K562 (cell line): ENCODE measurements around the gene MARVELD1.

Experiments
- CCAR2 ChIP-seq: fragments of 200-400 bp; formaldehyde crosslinking; IDR thresholded peaks from 2 replicates; pipeline ENCODE4 v1.6.1; 2017; ENCODE audit warnings: mild to moderate bottlenecking, low read depth, low read length
- CTBP1 ChIP-seq: fragments of 450-650 bp; IDR thresholded peaks from 2 replicates; pipeline ENCODE4 v1.6.1; 2016; ENCODE audit warnings: borderline replicate concordance
- HCFC1 ChIP-seq: IDR thresholded peaks from 2 replicates; pipeline ENCODE4 v1.6.1; 2012; ENCODE audit warnings: low read depth, low read length, improper control_type of control experiment
- MYBL2 ChIP-seq, 2 experiments: fragments of 450-650 bp in 1 of 2; sonication (generic) in 1 of 2; formaldehyde crosslinking in 1 of 2; IDR thresholded peaks; 2 replicates each; pipeline versions ENCODE4 v1.6.1 to v1.8.1; 2017 to 2022; ENCODE audit warnings: borderline replicate concordance in 1 of 2, inconsistent platforms in 1 of 2, low read depth in 1 of 2, mild to moderate bottlenecking in 1 of 2, missing genetic modification reagents in 1 of 2, moderate library complexity in 1 of 2
- RAD21 ChIP-seq, 2 experiments: fragments of 250-450 bp in 1 of 2; fragments of 450-650 bp in 1 of 2; sonication (Bioruptor Pico) in 1 of 2; formaldehyde crosslinking in 1 of 2; IDR thresholded peaks in 1 of 2; conservative IDR thresholded peaks in 1 of 2; 2 replicates each; pipeline versions ENCODE4 v1.4.0 to v1.8.0; 2020 to 2022; ENCODE audit warnings: mild to moderate bottlenecking in 2 of 2, moderate library complexity in 1 of 2
- RFX5 ChIP-seq: IDR thresholded peaks from 2 replicates; pipeline ENCODE4 v1.6.1; 2011; ENCODE audit warnings: low read depth, mild to moderate bottlenecking, improper control_type of control experiment, low read length
- SMC3 ChIP-seq: conservative IDR thresholded peaks from 2 replicates; pipeline ENCODE4 v1.6.1; 2011; ENCODE audit warnings: low read depth, low read length, improper control_type of control experiment; ENCODE audit not compliant: insufficient read depth
- YY1 ChIP-seq, 3 experiments: IDR thresholded peaks; 2 replicates each; pipeline ENCODE4 v1.6.1; 2011; ENCODE audit warnings: low read length in 2 of 3, mild to moderate bottlenecking in 2 of 3, moderate library complexity in 2 of 3, borderline replicate concordance in 1 of 3, control low read depth in 1 of 3, low read depth in 1 of 3; ENCODE audit not compliant: insufficient read depth in 3 of 3, insufficient replicate concordance in 2 of 3, control insufficient read depth in 1 of 3, insufficient read length in 1 of 3; ENCODE audit errors: extremely low read depth in 1 of 3
- ZFPM2 ChIP-seq: fragments of 250-450 bp; sonication (Bioruptor Pico); IDR thresholded peaks from 2 replicates; pipeline ENCODE4 v1.5.1; 2022; ENCODE audit warnings: mild to moderate bottlenecking
- ZNF274 ChIP-seq: IDR thresholded peaks from 2 replicates; pipeline ENCODE4 v1.6.1; 2011; ENCODE audit warnings: low read depth, mild to moderate bottlenecking, low read length, moderate library complexity, borderline replicate concordance
- TF ChIP-seq, protein P1 (sequence below): sonication (generic); formaldehyde crosslinking; IDR thresholded peaks from 2 replicates; pipeline ENCODE4 v1.8.0; 2023; ENCODE audit warnings: mild to moderate bottlenecking, missing genetic modification reagents

DNA sequence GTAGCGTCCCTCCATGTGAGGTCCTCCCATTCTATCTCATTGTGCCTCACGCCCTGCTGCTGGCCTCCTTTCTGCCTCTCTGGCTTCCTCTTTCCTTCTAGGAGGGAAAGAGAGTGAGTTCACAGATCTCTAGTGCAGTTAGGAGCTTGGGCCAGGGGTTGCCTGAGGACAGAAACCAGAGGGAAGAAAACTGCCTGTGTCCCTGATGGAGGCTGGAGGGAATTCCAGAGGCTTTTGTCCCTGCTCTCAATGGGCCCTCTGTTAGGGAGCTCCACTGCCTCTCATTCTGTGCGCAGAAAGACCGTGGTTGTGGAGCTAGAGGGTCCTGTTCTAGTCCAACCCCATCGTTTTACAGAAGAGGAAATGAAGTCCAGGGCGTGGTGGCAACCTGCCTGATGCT, 4.6 kb downstream of the MARVELD1 start:
- no peak for TF ChIP-seq MYBL2 (IDR thresholded peaks at IDR 0.05; ENCODE audit: low read depth)
- no peak for TF ChIP-seq MYBL2 (CRISPR knock-in tag; IDR thresholded peaks at IDR 0.05; ENCODE audit: borderline replicate concordance)
- TF ChIP-seq SMC3, result no peak
- TF ChIP-seq, protein P1, sequence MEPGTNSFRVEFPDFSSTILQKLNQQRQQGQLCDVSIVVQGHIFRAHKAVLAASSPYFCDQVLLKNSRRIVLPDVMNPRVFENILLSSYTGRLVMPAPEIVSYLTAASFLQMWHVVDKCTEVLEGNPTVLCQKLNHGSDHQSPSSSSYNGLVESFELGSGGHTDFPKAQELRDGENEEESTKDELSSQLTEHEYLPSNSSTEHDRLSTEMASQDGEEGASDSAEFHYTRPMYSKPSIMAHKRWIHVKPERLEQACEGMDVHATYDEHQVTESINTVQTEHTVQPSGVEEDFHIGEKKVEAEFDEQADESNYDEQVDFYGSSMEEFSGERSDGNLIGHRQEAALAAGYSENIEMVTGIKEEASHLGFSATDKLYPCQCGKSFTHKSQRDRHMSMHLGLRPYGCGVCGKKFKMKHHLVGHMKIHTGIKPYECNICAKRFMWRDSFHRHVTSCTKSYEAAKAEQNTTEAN (CRISPR knock-in tag), result no peak
- no peak for TF ChIP-seq ZNF274
- no peak for TF ChIP-seq YY1 (IDR thresholded peaks at IDR 0.05; ENCODE audit: borderline replicate concordance in 1 of 3, control insufficient read depth in 1 of 3, extremely low read depth in 1 of 3, insufficient read depth in 3 of 3, insufficient read length in 1 of 3, insufficient replicate concordance in 2 of 3, low read depth in 1 of 3, low read length in 2 of 3)
- peak; percentile 63; the same call in 1 of the 2 replicates for TF ChIP-seq CTBP1
- TF ChIP-seq RFX5, result no peak
- TF ChIP-seq CCAR2, result no peak
- no peak for TF ChIP-seq ZFPM2 (CRISPR knock-in tag)
- no peak for TF ChIP-seq RAD21 (CRISPR knock-in tag; conservative IDR thresholded peaks at IDR 0.05 in 1 of 2, IDR thresholded peaks at IDR 0.05 in 1 of 2)
- no peak for TF ChIP-seq HCFC1
